Measurements from ENCODE around the gene MED27.

The MED27 gene

DNA sequence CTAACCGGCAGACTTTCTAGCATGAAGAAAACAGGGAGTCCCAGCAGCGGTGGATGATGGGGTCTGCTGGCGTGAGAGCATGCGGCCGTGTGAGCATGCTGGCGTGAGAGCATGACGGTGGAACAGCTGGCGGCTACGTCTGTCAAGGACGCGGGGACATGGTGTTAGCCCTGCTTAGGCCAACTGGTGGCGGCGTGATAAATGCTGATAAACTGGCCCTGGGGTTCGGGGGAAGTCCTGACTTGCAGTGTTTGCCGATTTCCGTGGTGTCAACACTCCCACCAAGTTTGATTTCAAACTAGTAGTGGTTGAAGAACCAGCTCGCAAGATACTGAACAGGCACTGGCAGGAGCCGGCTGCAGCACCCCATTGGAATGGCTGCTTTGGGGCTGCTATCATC lies 217.4 kb downstream of the MED27 start:
- no peak overlapping the region for H3K27ac Mint-ChIP-seq
- no peak for ATAC-seq
- H3K4me1 Mint-ChIP-seq: no peaks in the 10 kb centered on the region
- H3K9me3 Mint-ChIP-seq: no peaks in the 10 kb centered on the region
- no peak for DNase-seq (ENCODE audit: low spot score in 2 of 2)
- H3K36me3 Mint-ChIP-seq: peaks cover 5% of the 10 kb centered on the region
- no peak overlapping the region for H3K4me3 Mint-ChIP-seq

DNA sequence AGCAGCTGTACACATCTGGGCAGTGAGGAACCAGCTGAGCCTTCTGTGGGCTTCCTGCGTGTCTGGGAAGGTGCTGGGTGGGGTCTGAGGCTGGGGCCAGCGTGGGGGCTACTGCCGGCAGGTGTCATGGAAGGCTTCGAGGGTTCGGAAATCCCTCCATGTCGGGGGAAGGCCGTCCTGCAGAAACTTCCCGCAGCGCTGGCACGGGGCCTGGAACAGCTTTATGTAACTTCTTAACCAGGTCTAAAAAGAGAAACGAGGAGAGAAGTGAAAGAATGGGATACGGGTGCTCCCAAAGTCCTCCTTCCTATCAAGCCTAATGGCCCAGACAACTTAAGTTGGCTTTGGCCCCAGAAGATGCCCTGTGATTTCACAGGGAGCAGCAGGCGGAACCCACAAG lies 219.2 kb downstream of the MED27 start:
- ATAC-seq (no peak), DNase-seq (ENCODE audit: low spot score in 2 of 2) (no peak)
- no peaks in the 10 kb centered on the region for H3K9me3 Mint-ChIP-seq
- no peak overlapping the region for H3K27ac Mint-ChIP-seq
- no peaks in the 10 kb centered on the region for H3K4me1 Mint-ChIP-seq
- no peak overlapping the region for H3K4me3 Mint-ChIP-seq
- no peaks in the 10 kb centered on the region for H3K36me3 Mint-ChIP-seq

DNA sequence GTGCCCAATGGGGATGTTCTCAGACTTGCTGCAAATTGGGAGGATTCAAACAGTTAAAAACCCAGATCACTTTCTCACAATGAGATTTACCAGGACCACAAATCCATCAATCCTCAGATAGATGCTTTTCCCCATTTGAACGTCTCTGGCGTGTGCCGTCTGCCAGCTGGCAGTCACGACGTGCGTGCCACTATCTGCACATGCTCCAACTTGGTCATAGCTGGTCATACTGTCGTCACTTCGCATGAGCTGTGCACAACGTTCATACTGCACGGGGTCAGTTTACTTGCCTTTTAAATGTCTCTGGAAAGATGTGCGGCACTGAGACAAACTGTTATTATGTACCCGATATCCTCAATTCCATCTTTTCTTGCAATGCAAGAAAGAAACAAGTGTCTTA lies 221.5 kb downstream of the MED27 start:
- peaks cover 6% of the 10 kb centered on the region for H3K4me1 Mint-ChIP-seq
- no peak overlapping the region for H3K27ac Mint-ChIP-seq
- H3K36me3 Mint-ChIP-seq: no peaks in the 10 kb centered on the region

GRCh38 chr9:131856105-131856504 lies 223.6 kb downstream of the MED27 start:
- ATAC-seq: no peak
- Mint-ChIP-seq H3K4me3 (no peak overlapping the region), H3K4me1 (peaks cover 7% of the 10 kb centered on the region), H3K27ac (no peak overlapping the region), H3K36me3 (no peaks in the 10 kb centered on the region), H3K9me3 (no peaks in the 10 kb centered on the region)
- no peak for DNase-seq (ENCODE audit: low spot score in 2 of 2)

More for the DNA sequence above, 221.5 kb downstream of the MED27 start:
- Mint-ChIP-seq H3K9me3 (no peaks in the 10 kb centered on the region), H3K4me3 (no peak overlapping the region)
- no peak for DNase-seq (ENCODE audit: low spot score in 2 of 2)
- no peak for ATAC-seq

GRCh38 chr9:131854896-131855613 lies 224.6 kb downstream of the MED27 start:
- H3K27ac Mint-ChIP-seq: no peak overlapping the region
- ATAC-seq: no peak
- no peaks in the 10 kb centered on the region for H3K36me3 Mint-ChIP-seq
- H3K4me3 Mint-ChIP-seq: no peak overlapping the region
- no peak for DNase-seq (ENCODE audit: low spot score in 2 of 2)
- H3K4me1 Mint-ChIP-seq: peaks cover 7% of the 10 kb centered on the region
- no peaks in the 10 kb centered on the region for H3K9me3 Mint-ChIP-seq

DNA sequence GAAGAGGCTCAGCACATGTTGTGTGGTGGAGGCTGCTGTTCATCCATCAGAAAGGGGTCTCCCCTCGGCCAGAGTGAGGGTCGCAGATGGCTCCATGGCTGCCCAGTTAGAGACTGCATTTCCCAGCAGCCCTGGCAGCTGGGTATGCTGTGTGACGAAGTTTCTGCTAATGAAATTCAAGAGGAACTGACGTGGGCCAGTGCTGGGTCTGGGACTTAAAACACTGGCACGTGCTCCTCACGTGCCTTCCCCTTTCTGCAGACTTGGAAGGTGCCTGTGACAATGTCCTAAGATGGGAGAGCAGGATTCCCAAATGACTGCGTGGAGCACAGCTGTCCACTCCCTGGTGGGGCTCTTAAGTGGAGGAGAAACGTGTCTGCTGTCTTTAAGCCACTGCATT lies 225.3 kb downstream of the MED27 start:
- Mint-ChIP-seq H3K36me3 (no peaks in the 10 kb centered on the region), H3K27ac (peak overlapping the region; percentile 32), H3K9me3 (no peaks in the 10 kb centered on the region), H3K4me1 (peaks cover 7% of the 10 kb centered on the region), H3K4me3 (no peak overlapping the region)
- no peak for DNase-seq (ENCODE audit: low spot score in 2 of 2)
- no peak for ATAC-seq

- peak; percentile 81 for ATAC-seq
- no peak for DNase-seq (ENCODE audit: low spot score in 2 of 2)
- Mint-ChIP-seq H3K36me3 (no peaks in the 10 kb centered on the region), H3K4me3 (no peak overlapping the region), H3K4me1 (peaks cover 7% of the 10 kb centered on the region), H3K27ac (no peak overlapping the region), H3K9me3 (no peaks in the 10 kb centered on the region)
Observed at GRCh38 chr9:131853434-131853833, 226.2 kb downstream of the MED27 start.

GRCh38 chr9:131851414-131851813 lies 228.3 kb downstream of the MED27 start:
- Mint-ChIP-seq H3K36me3 (no peaks in the 10 kb centered on the region), H3K4me1 (peaks cover 7% of the 10 kb centered on the region)

DNA sequence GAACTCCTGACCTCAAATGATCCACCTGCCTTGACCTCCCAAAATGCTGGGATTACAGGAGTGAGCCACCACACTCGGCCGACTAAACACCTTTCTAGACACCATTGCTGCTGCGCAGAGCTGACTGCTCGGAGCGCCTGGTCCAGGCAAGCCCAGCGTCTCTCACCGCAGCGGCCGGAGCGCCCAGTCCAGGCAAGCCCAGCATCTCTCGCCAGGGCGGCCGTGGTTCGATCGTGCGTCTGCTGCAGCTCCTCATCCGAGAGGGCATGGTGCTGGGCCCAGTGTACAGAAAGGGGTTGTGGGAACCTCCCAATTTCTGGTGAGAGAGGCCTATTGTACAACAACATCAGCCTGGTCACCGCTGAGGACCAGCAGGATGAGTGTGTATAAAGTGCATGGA lies 230.3 kb downstream of the MED27 start:
- Mint-ChIP-seq H3K4me1 (peaks cover 7% of the 10 kb centered on the region), H3K36me3 (no peaks in the 10 kb centered on the region), H3K4me3 (no peak overlapping the region), H3K9me3 (no peaks in the 10 kb centered on the region), H3K27ac (no peak overlapping the region)
- ATAC-seq: no peak
- DNase-seq (ENCODE audit: low spot score in 2 of 2): no peak

More at GRCh38 chr9:131851414-131851813, 228.3 kb downstream of the MED27 start:
- no peak overlapping the region for H3K27ac Mint-ChIP-seq
- no peak for ATAC-seq
- no peak for DNase-seq (ENCODE audit: low spot score in 2 of 2)
- no peak overlapping the region for H3K4me3 Mint-ChIP-seq
- no peaks in the 10 kb centered on the region for H3K9me3 Mint-ChIP-seq

DNA sequence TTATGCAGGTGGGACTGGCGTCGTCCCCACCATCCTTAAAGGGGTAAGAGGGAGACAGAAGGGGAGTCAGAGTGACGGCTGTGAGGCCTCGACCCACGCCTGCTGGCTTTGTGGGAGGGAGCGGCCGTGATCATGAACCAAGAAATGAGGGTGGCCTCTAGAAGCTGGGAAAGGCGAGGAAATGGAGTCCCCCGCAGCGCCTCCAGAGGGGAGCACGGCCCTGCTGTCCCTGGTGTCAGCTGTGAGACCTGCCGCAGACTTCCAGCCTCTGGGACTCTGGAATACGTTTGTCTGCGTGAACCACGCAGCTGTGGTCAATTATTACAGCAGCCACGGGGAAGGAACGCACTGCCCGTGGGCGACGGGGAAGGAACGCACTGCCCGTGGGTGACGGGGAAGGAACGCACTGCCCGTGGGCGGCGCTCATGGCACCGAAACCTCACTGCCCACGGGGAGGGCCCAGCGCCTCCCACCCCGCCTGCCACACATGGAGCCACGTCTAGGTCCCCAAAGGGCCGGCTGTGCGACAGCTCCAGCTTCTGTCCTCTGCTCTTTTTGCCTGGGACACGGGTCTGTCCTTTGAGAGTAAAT lies 231.0 kb downstream of the MED27 start:
- DNase-seq (ENCODE audit: low spot score in 2 of 2) (no peak), ATAC-seq (no peak)
- Mint-ChIP-seq H3K9me3 (no peaks in the 10 kb centered on the region), H3K4me3 (no peak overlapping the region), H3K36me3 (no peaks in the 10 kb centered on the region), H3K4me1 (peaks cover 6% of the 10 kb centered on the region), H3K27ac (no peak overlapping the region)

DNA sequence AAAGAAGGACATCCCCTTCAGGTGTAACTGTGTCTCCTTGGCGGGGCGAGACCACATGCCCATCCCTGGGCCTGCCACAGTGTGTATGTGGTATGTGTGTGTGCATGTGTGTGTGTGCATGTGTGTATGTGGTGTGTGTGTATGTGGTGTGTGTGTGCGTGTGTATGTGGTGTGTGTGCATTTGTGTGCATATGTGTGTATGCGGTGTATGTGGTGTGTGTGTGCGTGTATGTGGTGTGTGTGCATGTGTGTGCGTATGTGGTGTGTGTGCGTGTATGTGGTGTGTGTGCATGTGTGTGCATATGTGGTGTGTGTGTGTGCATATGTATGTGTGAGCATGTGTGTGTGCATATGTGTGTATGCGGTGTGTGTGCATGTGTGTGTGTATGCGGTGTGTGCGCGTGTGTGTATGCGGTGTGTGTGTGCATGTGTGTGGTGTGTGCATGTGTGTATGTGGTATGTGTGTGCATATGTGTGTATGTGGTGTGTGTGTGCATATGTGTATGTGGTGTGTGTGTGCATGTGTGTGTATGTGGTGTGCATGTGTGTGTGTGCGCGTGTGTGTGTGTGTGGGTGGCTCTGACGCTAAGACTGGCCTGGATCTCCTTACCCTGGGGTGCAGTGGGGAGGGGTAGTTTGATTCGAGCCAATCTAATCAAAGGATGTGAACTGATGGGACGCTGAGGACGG lies 231.9 kb downstream of the MED27 start:
- no peak overlapping the region for H3K4me3 Mint-ChIP-seq
- DNase-seq (ENCODE audit: low spot score in 2 of 2) (no peak), ATAC-seq (no peak)
- H3K27ac Mint-ChIP-seq: no peak overlapping the region
- no peaks in the 10 kb centered on the region for H3K36me3 Mint-ChIP-seq
- no peaks in the 10 kb centered on the region for H3K9me3 Mint-ChIP-seq
- H3K4me1 Mint-ChIP-seq: no peaks in the 10 kb centered on the region

- ATAC-seq (peak; percentile 29), DNase-seq (ENCODE audit: low spot score in 2 of 2) (no peak)
- Mint-ChIP-seq H3K36me3 (no peaks in the 10 kb centered on the region), H3K9me3 (no peaks in the 10 kb centered on the region), H3K4me1 (peaks cover 1% of the 10 kb centered on the region), H3K4me3 (no peak overlapping the region), H3K27ac (no peak overlapping the region)
Observed at GRCh38 chr9:131845305-131846298, 234.1 kb downstream of the MED27 start.

- ATAC-seq: no peak
- DNase-seq (ENCODE audit: low spot score in 2 of 2): no peak
- Mint-ChIP-seq H3K9me3 (no peaks in the 10 kb centered on the region), H3K36me3 (peaks cover 3% of the 10 kb centered on the region), H3K4me1 (peaks cover 10% of the 10 kb centered on the region), H3K27ac (no peak overlapping the region), H3K4me3 (no peak overlapping the region)
Observed at GRCh38 chr9:131844745-131845118, 234.9 kb downstream of the MED27 start.

DNA sequence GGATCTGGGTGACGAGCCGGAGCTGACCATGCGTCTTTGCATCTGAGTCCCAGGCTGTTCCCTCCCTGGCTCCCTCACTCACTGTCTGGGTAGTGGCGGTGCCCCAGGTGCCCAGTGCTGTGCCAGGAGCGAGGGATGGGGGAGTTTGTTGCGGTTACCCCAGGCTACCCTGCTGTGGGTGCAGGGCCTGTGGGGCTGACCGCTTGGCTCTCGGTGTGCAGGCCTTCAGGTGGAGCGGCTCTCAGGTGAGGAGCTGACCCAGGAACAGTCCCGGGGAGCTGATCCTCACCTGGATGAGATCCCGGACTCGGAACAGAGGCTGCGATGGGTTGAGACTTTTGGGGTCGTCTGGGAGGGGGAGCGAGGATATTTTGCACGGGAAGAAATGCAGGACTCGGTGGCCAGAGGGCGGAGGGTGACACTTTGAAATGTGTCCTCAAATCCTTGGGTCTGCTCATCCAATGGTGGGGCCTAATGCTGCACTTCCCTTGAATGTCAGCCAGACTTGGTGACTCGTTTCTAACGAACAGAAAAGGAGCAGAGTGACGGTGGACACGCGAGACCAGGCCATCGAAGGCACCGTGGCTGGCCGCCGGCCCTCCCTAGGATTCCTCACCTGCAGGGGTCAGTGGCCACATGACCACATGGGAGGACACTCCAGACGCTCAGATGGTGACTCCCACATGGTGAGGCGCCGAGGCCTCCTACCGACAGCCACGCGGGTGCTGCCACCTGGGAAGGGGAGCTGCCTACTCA lies 235.5 kb downstream of the MED27 start:
- ATAC-seq (no peak), DNase-seq (ENCODE audit: low spot score in 2 of 2) (no peak)
- H3K36me3 Mint-ChIP-seq: peaks cover 9% of the 10 kb centered on the region
- peaks cover 16% of the 10 kb centered on the region for H3K4me1 Mint-ChIP-seq
- no peak overlapping the region for H3K27ac Mint-ChIP-seq
- H3K9me3 Mint-ChIP-seq: no peaks in the 10 kb centered on the region
- no peak overlapping the region for H3K4me3 Mint-ChIP-seq

All from stimulated activated effector memory CD8-positive, alpha-beta T cell treated with anti-CD3 and anti-CD28 coated beads, Interleukin-12 subunit alpha, Interleukin-12 subunit beta, amount 100 ng/mL, for 72 hours (primary cell).